HG03025 (cell line): Measurements from ENCODE around the gene BCAP29.
"Not testable (repeated sequence)": the region's sequence is repeated elsewhere in the genome, so short reads cannot be mapped to it uniquely, and the experiment has no call there.

Experiments
- ATAC-seq: cut with Tn5 transposase; IDR thresholded peaks from one replicate; pipeline ENCODE4 v1.9.1; 2021; ENCODE audit warnings: mild to moderate bottlenecking, moderate library complexity; ENCODE audit not compliant: unreplicated experiment, low FRiP score

The BCAP29 gene

DNA sequence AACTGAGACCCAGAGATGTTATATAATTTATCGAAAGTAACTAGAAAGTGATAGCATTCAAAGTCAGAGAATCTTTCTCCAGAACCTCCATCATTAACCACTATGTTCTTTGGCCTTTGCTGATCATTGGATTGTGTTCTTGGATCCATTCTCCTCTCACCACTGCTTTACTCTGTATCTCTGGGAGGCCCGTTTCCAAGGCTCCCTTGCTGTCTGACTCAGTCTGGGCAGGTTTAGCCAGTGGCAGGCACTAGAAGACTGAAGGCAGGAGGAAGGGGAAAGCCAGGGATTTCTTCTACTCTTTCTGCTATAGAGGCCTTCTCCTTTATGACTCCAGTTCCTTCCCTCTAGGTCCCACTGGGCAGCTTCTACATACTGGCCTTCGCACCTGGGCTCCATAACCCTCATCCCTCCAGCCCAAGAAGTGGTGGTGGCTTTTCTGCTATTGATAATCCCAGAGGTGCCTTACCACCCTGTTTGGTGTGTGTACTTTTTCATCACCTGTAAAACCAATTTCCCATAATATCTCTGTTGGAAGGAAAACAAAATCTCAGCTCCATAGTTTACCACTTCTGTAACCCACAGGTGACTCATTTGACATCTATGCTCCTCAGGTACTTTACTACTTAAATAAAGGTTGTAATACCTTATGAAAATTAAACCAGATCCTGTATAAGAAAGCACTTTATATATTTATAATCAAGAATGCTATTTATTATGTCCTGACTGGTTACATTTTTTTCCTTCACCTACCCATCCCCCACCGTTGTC, 36.0 kb downstream of the BCAP29 start:
- no peak for ATAC-seq

DNA sequence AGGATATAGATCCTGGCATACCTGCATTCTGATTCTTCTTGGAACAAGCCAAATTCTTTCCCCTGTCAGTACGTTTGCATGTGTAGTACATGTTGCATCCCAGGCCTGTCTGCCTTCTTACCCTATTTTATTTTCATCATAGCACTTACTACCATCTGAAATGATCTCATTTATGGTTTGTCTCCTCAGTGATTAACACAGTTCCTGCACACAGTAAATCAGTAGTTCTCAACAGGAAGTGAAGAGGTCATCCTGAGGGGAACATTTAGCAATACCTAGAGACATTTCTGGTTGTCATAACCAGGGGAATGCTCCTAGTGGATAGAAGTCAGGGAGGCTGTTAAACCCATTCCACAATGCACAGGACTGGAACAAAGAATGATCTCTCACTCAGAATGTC, 42.4 kb downstream of the BCAP29 start:
- no peak for ATAC-seq

DNA sequence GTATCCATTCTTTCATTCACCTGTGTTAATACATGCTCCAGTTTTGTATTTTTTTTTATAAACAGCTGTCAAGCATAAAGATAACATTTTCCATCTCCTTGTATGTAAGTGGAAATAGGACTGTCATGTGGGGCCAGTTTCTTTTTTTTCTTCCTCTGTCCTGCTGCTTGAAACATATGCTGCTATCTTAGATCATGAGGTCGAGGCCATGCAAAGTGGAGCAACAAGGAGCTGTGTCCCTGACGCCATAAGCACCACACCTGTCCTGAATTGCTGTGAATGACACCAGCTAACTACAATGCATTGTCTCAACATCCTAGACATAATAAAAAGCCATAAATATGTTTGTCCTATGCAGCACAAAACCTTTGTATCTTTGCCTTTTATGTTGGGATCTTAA, 42.8 kb downstream of the BCAP29 start:
- no peak for ATAC-seq

DNA sequence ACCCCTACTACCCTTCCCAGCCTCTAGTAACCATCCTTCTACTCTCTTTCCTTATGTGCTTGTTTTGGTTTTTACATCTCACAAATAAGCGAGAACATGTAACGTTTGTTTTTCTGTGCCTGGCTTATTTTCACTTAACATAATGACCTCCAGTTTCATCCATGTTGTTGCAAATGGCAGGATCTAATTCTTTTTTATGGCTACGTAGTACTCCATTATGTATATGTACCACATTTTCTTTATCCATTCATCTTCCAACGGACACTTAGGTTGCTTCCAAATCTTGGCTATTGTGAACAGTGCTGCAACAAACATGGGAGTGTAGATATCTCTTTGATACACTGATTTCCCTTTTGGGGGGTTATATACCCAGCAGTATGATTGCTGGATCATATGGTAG, 47.0 kb downstream of the BCAP29 start:
- no peak for ATAC-seq

DNA sequence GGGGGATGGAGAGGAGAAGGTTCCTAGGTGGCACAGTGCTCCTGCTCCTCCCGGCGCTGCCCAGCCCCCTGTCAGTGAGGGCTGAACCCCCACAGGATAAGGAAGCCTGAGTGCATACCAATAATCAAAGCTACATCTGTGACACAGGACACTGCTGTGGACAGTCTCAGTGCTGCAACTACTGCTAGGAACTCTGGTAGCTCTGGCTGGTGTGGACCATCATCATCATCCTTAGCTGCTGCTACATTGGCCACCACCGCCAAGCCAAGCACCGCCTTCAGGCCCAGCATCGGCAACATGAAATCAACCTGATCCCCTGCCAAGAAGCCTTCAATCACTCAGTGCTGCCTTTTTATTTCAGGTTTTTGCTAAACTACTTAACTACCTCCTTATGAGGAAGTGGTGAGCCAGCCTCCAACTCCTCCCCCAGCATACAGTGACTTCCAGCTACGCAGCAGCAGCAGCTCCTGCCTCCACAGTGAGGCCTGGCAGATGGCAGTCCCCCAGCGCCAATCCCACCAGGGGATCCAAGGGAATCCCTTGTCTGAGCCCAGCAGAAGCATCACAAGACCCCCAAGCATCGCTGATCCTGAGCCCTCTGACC, 48.5 kb downstream of the BCAP29 start:
- no peak for ATAC-seq

DNA sequence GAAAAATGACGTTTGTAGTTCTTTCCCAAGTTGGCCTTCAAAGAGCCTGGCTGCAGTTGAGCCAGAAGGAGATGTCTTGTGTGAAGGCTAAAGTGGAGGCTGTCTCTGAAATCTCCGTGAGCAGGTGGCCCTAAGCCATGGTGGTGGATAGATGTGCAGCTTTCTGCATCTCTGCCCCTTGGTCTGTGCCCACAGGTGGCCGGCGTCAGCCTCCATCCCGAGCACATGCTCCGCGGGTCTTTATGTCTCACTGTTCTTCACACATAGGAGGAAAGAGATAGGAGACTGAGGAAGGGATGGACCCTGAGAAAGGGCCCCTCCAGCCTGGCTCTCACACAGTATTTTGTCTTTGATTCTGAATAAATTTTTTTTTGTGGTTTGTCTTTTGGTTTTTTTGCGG, 50.3 kb downstream of the BCAP29 start:
- no peak for ATAC-seq

DNA sequence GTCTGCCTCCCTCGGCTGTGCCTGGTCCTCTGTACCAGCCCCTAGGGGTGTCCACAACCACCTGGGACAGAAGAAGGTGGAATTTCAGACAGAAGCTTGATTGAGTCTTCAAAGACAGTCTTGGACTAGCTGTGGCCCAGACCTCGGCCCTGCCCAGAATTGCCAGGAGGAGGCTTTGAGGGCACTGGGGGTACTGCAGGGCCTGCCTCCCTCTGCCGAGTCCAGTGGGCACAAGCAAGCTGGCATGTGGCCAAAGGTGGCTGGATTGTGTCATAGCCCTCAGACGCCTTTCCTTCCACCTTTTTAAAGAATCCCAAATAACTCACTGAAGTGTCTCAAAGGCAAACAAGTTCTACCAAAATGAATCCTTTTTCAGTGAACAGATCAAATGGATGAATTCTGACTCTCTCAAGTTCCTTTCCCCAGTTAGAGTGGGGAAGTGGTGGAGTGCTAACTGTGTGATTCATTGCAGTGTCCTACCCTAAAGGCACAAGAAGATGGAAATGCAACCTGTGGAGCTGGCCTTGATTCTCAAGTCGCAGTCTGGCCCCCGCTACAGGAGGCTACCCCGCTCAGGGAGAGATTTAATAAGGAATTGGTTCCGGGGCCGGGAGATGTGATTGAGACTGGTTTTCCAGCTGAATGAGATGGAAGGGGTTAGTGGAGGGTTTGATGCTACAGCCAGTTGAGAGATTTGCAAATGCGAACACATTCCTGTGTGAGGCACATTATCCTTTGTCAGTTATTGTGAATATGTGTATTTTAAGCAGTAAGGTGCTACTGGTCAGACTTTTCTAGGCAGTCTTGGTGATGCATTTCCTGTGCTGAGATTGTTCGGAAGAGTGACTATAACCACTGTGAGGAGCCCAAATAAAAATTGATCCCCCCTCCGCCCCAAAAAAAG, 51.8 kb downstream of the BCAP29 start:
- no peak for ATAC-seq

DNA sequence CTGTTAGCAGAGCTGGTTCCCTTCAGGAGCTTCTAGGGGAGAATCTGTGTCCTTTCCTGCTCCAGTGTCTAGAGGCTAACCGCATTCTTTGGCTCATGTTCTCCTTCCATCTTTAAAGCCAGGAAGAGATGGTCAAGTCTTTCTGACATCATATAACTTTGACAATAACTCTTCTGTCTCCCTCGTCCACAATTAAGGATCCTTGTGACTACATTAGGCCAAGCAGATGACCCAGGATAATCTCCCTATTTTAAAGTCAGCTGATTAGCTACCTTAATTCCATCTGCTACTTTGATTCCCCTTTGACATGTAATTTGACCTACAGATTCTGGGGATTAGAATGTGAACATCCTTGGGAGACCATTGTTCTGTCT, 52.4 kb downstream of the BCAP29 start:
- no peak for ATAC-seq

DNA sequence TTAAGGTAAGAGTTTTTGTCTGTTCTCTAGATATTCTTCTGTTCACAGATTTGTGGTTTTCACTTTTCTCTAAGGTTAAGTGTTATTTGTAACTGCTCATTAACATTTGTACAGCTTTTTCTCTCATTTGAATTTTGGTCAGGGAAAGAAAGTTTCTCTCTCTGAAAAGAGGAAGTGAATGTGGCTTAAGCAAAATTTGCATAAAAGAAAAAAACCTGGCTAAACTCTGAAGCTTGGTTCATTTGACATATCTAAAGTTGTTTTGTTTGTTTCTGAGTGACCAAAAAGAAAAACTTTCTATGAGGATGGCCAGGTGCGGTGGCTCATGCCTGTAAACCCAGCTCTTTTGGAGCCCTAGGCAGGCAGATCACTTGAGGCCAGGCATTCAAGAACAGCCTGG, 58.5 kb downstream of the BCAP29 start:
- peak; percentile 93 for ATAC-seq

DNA sequence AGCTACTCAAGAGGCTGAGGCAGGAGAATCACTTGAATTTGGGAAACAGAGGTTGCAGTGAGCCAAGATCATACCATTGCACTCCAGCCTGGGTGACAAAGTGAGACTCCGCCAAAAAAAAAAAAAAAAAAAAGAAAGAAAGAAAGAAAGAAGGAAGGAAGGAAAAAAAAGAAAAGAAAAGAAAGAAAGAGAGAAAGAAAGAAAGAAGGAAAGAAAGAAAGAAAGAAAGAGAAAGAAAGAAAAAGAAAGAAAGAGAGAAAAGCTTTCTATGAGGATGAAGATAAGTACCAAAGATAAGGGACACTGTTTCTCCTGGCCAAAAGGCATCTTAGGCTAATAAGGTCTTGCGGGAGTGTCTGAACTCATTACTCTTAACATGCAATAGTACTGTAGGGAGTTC, 59.0 kb downstream of the BCAP29 start:
- not testable (repeated sequence) for ATAC-seq

DNA sequence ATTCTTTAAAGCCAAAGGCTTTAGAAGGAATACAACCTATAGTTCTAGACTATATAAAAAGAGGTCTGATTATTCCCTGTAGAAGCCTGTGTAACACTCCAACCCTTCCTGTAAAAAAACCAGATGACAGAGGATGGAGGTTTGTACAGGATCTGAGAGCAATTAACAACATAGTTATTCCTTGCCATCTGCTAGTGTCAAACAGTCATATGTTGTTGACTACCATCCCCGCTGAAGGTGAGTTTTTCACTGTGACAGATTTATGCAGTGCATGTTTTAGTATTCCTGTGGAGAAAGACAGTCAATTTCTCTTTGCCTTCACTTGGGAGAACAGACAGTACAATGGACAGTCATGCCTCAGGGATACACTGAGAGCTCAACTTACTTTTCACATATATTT, 61.6 kb downstream of the BCAP29 start:
- no peak for ATAC-seq

DNA sequence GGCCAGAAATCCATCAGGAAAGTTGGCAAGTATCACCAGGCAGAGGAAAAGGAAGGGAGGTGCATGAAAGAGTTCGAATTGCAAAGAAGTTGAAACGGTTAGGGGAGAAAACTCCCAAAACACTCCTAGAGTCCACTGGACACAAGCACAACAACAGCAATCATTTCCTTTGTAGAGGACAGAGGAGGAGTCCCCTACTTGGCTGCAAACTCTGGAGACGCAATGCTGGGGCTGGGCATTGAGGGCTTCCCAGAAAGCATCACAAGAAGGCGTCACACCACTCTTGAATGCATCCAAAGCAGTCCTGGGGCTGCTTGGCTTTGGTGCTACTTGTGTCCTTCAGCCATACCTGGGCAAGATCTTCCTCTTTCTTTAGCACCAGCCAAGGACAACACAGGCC, 62.5 kb downstream of the BCAP29 start:
- no peak for ATAC-seq

DNA sequence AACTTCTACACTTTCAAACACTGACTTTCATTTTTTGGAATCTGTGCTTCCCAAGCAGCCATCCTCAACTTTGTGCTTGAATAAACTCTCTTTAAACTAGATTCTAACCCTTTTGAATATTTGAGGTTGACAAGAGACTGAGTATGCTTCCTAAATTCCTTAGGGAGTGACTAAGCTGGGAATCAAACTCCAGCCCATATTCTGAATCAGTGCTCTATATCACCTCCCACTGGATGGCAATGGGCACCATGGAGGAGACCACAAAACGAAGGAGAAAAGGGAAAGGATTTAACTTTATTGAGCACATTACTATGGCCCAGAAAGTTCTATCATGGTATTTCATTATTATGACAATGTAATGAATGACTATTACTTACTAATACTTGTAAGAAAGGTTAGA, 63.4 kb downstream of the BCAP29 start:
- ATAC-seq: no peak

DNA sequence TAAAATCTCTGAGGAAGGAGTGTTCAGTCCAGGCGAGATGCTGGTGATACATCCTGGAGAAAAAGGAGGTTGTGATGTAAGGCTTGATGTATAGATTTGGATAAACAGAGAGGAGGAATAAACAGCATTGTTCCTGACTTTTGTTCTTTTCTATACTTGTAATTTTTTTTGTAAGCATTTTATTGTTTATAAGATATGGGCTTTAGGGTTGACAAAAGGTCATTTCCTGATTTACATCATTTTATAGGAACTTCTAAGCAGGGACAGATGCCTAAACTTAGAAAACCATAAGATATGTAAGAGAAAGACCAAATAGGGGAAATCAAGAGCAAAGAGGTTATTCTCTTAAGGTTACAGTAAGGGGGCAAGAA, 63.9 kb downstream of the BCAP29 start:
- ATAC-seq: no peak

DNA sequence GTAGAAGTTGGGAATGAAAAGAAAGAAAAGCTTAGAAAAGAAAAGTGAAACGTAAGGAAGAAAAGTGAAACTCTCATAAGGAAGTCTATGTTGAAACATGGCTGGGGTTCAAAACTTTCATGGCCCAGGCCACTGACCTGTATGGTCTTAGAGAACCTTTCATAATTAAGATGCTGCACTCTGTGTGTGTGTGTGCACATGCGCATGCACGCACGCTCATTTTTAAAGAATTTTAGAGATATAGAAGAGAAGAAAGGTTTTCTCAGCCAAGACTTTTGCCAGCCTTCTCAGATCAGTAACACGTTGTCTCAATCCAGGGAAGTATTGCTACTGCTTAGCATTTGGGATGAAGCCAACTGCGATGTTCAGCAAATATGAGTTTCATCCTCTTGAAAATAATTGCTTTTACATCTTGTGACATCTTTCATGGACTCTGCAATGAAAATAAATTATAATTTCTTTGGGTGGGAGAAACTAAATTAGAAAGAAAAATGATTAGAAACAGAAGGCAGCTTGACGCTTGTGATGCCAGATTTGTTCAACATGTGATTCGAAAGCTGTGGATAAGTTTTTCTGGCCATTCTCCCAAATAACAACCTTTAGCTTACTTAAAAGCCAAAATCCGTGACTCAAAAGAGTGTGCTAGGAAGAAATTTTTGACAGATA, 64.4 kb downstream of the BCAP29 start:
- ATAC-seq: no peak

DNA sequence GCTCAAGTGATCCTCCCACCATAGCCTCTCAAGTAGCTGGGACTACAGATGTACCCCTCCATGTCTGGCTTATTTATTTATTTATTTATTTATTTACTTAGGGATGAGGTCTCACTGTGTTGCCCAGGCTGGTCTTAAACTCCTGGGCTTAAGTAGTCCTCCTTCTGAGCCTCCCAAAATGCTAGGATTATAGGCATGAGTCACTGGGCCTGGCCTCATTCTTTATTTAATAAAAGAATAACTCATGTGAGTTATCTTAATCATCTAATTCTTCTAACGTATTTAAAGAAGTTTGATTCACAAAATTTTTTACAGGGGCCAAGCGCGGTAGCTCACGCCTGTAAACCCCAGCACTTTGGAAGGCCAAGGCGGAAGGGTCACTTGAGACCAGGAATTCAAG, 72.6 kb downstream of the BCAP29 start:
- no peak for ATAC-seq

DNA sequence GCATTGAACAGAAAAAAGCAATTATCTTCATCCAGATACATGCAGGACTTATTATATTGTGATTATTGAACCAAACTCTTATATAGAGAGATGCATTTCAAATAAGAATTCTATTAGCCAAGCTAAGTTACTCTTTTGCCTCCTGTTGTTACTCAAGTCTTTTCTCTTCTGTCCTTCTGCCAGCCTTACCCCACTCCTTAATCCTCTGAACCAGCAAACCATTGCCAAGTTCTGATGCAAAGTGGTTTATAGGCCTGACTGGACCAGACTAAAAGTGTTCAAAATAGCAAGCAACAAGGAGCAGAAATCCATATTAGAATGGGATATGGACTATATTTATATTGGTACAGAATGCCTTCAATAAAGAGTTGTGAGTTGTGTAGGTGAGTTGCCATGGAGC, 78.4 kb downstream of the BCAP29 start:
- no peak for ATAC-seq

DNA sequence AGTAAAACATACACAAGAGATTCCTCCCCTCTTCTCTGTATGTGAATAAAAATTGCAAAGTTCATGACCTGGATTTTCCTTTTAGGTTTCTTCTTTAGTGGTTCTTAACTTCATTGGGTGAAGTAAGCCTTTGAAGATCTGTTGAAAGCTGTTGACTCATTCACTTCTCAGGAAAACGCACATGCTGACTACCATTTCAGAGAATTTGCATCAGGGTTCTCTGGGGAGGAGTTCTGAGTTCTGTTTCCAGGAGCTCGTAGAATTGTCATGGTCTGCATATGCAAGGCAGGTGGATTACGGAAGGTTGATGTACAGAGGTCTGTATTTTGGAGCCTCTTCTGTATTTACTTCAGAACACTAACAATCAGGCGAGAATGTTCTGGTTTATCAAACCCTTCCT, 79.6 kb downstream of the BCAP29 start:
- ATAC-seq: no peak

DNA sequence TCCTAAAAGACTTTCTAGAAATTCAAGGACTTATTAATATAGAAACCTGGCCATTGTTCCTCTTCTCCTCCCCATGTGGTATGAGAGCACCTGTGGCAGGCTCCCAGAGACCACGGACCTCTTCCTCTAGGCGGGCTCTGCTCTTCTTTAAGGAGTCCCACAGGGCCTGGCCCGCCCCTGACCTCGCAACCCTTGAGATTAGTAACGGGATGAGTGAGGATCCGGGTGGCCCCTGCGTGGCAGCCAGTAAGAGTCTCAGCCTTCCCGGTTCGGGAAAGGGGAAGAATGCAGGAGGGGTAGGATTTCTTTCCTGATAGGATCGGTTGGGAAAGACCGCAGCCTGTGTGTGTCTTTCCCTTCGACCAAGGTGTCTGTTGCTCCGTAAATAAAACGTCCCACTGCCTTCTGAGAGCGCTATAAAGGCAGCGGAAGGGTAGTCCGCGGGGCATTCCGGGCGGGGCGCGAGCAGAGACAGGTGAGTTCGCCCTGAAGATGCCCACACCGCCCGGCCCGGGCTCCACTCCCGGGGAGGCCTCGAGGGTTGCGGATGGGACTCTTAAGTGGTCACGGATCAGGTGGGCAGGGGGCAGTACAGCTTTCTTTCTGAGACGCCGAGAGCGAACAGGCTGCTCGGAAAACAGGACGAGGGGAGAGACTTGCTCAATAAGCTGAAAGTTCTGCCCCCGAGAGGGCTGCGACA, 80.5 kb downstream of the BCAP29 start, which contains the start of gene SLC26A4:
SLC26A4 (plus strand) TSS at position 448 of the 700 bp plus-strand sequence. CDS start 814 bp downstream, outside the sequence.
- no peak for ATAC-seq
